ENCODE data around the gene VAV2. TPM values are rescaled to one million over a fixed set of nuclear protein-coding genes. Genes with fewer than 3 reads are reported as not detected.

VAV2 gene
- total and polyA plus RNA-seq, 2 of the 4 experiments (the other 2 are of a cell fraction): 10.8 to 13.4 TPM

GRCh38 chr9:133959966-133960567 lies 32.1 kb downstream of the VAV2 start:
- Histone ChIP-seq H2AK5ac (ENCODE audit: low read depth, low read length) (no peak overlapping the region), H3K36me3 (ENCODE audit: control insufficient read depth, insufficient read depth, low read length) (no peaks in the 10 kb centered on the region), H2AK9ac (replicated peaks; ENCODE audit: low read depth, low read length, poor library complexity) (no peak overlapping the region), H2AFZ (replicated peaks; ENCODE audit: low read length, poor library complexity) (no peak overlapping the region), H3K4ac (ENCODE audit: low read depth, low read length) (no peak overlapping the region), H3K18ac (ENCODE audit: low read depth, low read length) (no peak overlapping the region), H3K9me1 (ENCODE audit: insufficient read depth, low read length) (peaks cover 15% of the 10 kb centered on the region), H3K9ac (ENCODE audit: low read depth, low read length) (no peak overlapping the region), H3K27me3 (ENCODE audit: control insufficient read depth, insufficient read depth, low read length) (no peaks in the 10 kb centered on the region), H3K14ac (replicated peaks; ENCODE audit: low read depth, low read length) (no peak overlapping the region), H3K56ac (ENCODE audit: extremely low read depth, insufficient read depth, low read length) (no peak overlapping the region), H3K4me3 (ENCODE audit: insufficient read depth, low read depth, low read length) (no peak overlapping the region), H3K27ac (ENCODE audit: insufficient read depth, low read length) (no peak overlapping the region), H4K8ac (ENCODE audit: low read depth in 2 of 2, low read length in 2 of 2) (no peak overlapping the region), H2BK120ac (ENCODE audit: low read depth, low read length) (no peak overlapping the region), H3K4me1 (ENCODE audit: control insufficient read depth, insufficient read depth, low read length) (peaks cover 22% of the 10 kb centered on the region), H3K9me3 (ENCODE audit: control insufficient read depth, insufficient read depth, low read length) (no peaks in the 10 kb centered on the region; the same call in 1 of the 2 replicates), H2BK5ac (ENCODE audit: low read depth, low read length, poor library complexity, severe bottlenecking) (no peak overlapping the region), H2BK20ac (ENCODE audit: low read depth, low read length) (no peak overlapping the region), H3K23ac (ENCODE audit: low read depth, low read length) (no peak overlapping the region), H2BK15ac (ENCODE audit: low read depth, low read length) (no peak overlapping the region), H4K5ac (ENCODE audit: low read depth, low read length) (no peak overlapping the region), H3K4me2 (ENCODE audit: low read depth, low read length) (no peak overlapping the region), H3K79me1 (ENCODE audit: low read depth in 1 of 2, low read length in 2 of 2) (peaks cover 23 to 73% of the 10 kb centered on the region in 2 experiments), H4K91ac (ENCODE audit: insufficient read depth, low read depth, low read length) (no peak overlapping the region), H4K20me1 (ENCODE audit: insufficient read depth, low read length) (peaks cover 71% of the 10 kb centered on the region)
- intact Hi-C loops (cut with micrococcal nuclease) (no loop called here), in situ Hi-C loops (cut with MboI; ENCODE audit: low sequenced_read_pairs) (no loop called here), dilution Hi-C loops (cut with HindIII; ENCODE audit: low sequenced_read_pairs, unreplicated experiment) (no loop called here)
- WGBS, 2 experiments (ENCODE audit: extremely low coverage in 2 of 2, insufficient read length in 1 of 2): 77% methylated on average over 7 of the region's 19 CpGs; no CpG with 5 or more reads in 1 of the 2 experiments
- CTCF ChIA-PET: no interaction called here
- no peak for DNase-seq
- no TSS peak for BruUV-seq (replicated peaks)
- POLR2A ChIA-PET (ENCODE audit: unreplicated experiment): no interaction called here
- ATAC-seq (ENCODE audit: low read depth): no peak
- TF ChIP-seq ELK1 (IDR thresholded peaks at IDR 0.05; ENCODE audit: borderline replicate concordance, low read depth, low read length): no peak
- no peak for TF ChIP-seq MXI1 (IDR thresholded peaks at IDR 0.05; ENCODE audit: borderline replicate concordance, low read depth, low read length)
- no peak for TF ChIP-seq POLR2A (IDR thresholded peaks at IDR 0.05; ENCODE audit: low read depth, low read length)
